HepG2 (cell line): ENCODE measurements around the gene KLF16. TPM values are rescaled to one million over a fixed set of nuclear protein-coding genes. Genes with fewer than 3 reads are reported as not detected.

Experiments
- AGO1 ChIP-seq: fragments of 200-400 bp; formaldehyde crosslinking; IDR thresholded peaks from 2 replicates; pipeline ENCODE4 v1.6.1; 2017; ENCODE audit warnings: mild to moderate bottlenecking, low read depth, low read length, moderate library complexity; ENCODE audit not compliant: poor library complexity, severe bottlenecking
- BCL6 ChIP-seq: IDR thresholded peaks from 2 replicates; pipeline ENCODE4 v1.6.1; 2016; ENCODE audit warnings: missing genetic modification reagents, missing compliant biosample characterization
- CBX1 ChIP-seq: IDR thresholded peaks from one replicate; pipeline ENCODE4 v1.6.1; 2016; ENCODE audit warnings: antibody characterized with exemption, low read depth
- HOXA3 ChIP-seq: sonication (generic); formaldehyde crosslinking; IDR thresholded peaks from 2 replicates; pipeline ENCODE4 v1.5.0; 2020; ENCODE audit warnings: missing genetic modification reagents
- ISL2 ChIP-seq: sonication (generic); formaldehyde crosslinking; IDR thresholded peaks from 2 replicates; pipeline ENCODE4 v1.5.0; 2020; ENCODE audit warnings: missing genetic modification reagents
- KDM5A ChIP-seq: fragments of 200-600 bp; sonication (generic); IDR thresholded peaks from 2 replicates; pipeline ENCODE4 v1.7.0; 2018; ENCODE audit warnings: antibody characterized with exemption, mild to moderate bottlenecking, low read length, borderline replicate concordance
- POLR2AphosphoS2 ChIP-seq: IDR thresholded peaks from 2 replicates; pipeline ENCODE4 v1.6.1; 2011; ENCODE audit warnings: low read depth, low read length, improper control_type of control experiment
- PRMT3 ChIP-seq: sonication (generic); formaldehyde crosslinking; IDR thresholded peaks from 2 replicates; pipeline ENCODE4 v1.8.1; 2022; ENCODE audit warnings: low read depth, mild to moderate bottlenecking, moderate library complexity, missing genetic modification reagents, borderline replicate concordance
- SETDB1 ChIP-seq: sonication (generic); formaldehyde crosslinking; IDR thresholded peaks from 2 replicates; pipeline ENCODE4 v1.5.1; 2020; ENCODE audit warnings: missing genetic modification reagents, mild to moderate bottlenecking, borderline replicate concordance
- TGIF2 ChIP-seq: IDR thresholded peaks from 2 replicates; pipeline ENCODE4 v1.6.1; 2016; ENCODE audit warnings: control low read depth, missing compliant biosample characterization
- TOE1 ChIP-seq: sonication (generic); formaldehyde crosslinking; IDR thresholded peaks from 2 replicates; pipeline ENCODE4 v1.4.0; 2020; ENCODE audit warnings: mild to moderate bottlenecking, missing genetic modification reagents
- TOPORS ChIP-seq: sonication (generic); formaldehyde crosslinking; IDR thresholded peaks from 2 replicates; pipeline ENCODE4 v1.8.0; 2023; ENCODE audit warnings: mild to moderate bottlenecking, missing genetic modification reagents
- ZNF274 ChIP-seq: sonication (generic); formaldehyde crosslinking; IDR thresholded peaks from 2 replicates; pipeline ENCODE4 v1.5.1; 2020; ENCODE audit warnings: mild to moderate bottlenecking, missing genetic modification reagents
- ZNF614 ChIP-seq: IDR thresholded peaks from 2 replicates; pipeline ENCODE4 v1.6.1; 2018; ENCODE audit warnings: missing biosample characterization, missing genetic modification reagents, inconsistent platforms, borderline replicate concordance
- ZNF768 ChIP-seq: sonication (generic); formaldehyde crosslinking; IDR thresholded peaks from 2 replicates; pipeline ENCODE4 v1.4.0; 2020; ENCODE audit warnings: missing genetic modification reagents
- ZNF790 ChIP-seq: sonication (generic); formaldehyde crosslinking; IDR thresholded peaks from 2 replicates; pipeline ENCODE4 v1.8.0; 2022; ENCODE audit warnings: missing genetic modification reagents, mild to moderate bottlenecking, borderline replicate concordance
- polyA plus RNA-seq, 8 experiments: library from polyadenylated mRNA; depleted of rRNA in 3 of 8; stranded (reverse) in 7 of 8; unstranded in 1 of 8; fragments of >200 nt; fragmentation: Illumina TruSeq in 4 of 8; extraction: Trizol in 4 of 8; gene quantifications; 2 replicates each; pipeline versions ENCODE4 v1.2.1 to v1.2.3, GENCODE V29; 2011 to 2016; ENCODE audit warnings: low read depth in 4 of 8, missing spikeins in 1 of 8, mixed read lengths in 1 of 8; ENCODE audit not compliant: insufficient read depth in 1 of 8
- total RNA-seq, 5 experiments: library from RNA; depleted of rRNA; stranded (reverse); fragments of >200 nt; fragmentation: Illumina TruSeq; extraction: Trizol; gene quantifications; 2 replicates each; pipeline ENCODE4 v1.2.3, GENCODE V29; 2016; ENCODE audit warnings: low read depth in 1 of 5
- TF ChIP-seq, protein P1 (sequence below): sonication (generic); formaldehyde crosslinking; conservative IDR thresholded peaks from 2 replicates; pipeline ENCODE4 v1.4.0; 2020; ENCODE audit warnings: mild to moderate bottlenecking, missing genetic modification reagents, moderate library complexity
- TF ChIP-seq, protein P2 (sequence below): fragments of 450-650 bp; IDR thresholded peaks from 2 replicates; pipeline ENCODE4 v1.6.1; 2017; ENCODE audit warnings: mild to moderate bottlenecking
- TF ChIP-seq, protein P3 (sequence below): sonication (generic); formaldehyde crosslinking; IDR thresholded peaks from 2 replicates; pipeline ENCODE4 v1.5.0; 2020; ENCODE audit warnings: mild to moderate bottlenecking, missing genetic modification reagents, borderline replicate concordance

KLF16 gene
- total and polyA plus RNA-seq, 2 of the 13 experiments (the other 11 are each of a cell fraction or from before 2014, with no cell fraction given): 3.5 to 6.7 TPM

DNA sequence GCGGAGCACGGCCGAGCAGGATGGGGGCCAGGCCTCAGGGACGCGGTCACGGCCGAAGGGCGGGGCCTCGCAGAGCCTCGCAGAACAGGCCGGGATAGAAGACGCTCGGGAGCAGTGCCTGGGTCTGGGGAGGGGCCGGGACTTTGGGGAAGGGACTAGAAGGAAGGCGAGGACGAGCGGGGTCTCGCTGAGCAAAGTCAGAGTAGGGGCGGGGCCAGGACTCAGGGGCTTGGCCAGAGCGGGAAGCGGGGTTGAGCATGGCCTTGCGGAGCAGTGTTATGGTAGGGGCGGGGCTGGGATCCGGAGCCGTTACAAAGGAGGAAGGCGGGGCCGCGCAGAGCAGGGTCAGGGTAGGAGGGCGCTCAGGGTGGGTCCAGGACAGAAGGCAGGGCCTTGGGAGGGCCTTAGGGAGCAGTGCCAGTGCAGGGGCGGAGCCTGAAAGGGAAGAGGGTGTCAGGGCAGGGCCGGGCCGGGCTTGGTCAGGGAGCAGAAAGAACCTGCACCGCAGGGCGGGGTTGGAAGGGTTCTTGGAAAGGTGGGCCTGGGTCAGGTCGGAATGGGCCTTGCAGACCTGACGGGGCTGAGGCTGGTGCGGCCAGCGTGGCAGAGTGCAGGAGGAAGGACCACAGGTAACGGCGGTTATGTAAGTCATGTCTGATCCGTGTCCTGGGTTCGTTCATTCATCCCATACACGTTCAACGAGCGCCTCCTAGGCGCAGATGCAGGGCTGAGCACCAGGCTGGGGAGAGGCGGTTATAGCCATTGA is 50.8 kb downstream of the KLF16 start (continued):
- TF ChIP-seq HOXA3 (CRISPR knock-in tag): peak; percentile 34; the same call in 1 of the 2 replicates
- TF ChIP-seq KDM5A: peak; percentile 54; the same call in 1 of the 2 replicates
- TF ChIP-seq PRMT3 (CRISPR knock-in tag): no peak
- TF ChIP-seq, protein P1, sequence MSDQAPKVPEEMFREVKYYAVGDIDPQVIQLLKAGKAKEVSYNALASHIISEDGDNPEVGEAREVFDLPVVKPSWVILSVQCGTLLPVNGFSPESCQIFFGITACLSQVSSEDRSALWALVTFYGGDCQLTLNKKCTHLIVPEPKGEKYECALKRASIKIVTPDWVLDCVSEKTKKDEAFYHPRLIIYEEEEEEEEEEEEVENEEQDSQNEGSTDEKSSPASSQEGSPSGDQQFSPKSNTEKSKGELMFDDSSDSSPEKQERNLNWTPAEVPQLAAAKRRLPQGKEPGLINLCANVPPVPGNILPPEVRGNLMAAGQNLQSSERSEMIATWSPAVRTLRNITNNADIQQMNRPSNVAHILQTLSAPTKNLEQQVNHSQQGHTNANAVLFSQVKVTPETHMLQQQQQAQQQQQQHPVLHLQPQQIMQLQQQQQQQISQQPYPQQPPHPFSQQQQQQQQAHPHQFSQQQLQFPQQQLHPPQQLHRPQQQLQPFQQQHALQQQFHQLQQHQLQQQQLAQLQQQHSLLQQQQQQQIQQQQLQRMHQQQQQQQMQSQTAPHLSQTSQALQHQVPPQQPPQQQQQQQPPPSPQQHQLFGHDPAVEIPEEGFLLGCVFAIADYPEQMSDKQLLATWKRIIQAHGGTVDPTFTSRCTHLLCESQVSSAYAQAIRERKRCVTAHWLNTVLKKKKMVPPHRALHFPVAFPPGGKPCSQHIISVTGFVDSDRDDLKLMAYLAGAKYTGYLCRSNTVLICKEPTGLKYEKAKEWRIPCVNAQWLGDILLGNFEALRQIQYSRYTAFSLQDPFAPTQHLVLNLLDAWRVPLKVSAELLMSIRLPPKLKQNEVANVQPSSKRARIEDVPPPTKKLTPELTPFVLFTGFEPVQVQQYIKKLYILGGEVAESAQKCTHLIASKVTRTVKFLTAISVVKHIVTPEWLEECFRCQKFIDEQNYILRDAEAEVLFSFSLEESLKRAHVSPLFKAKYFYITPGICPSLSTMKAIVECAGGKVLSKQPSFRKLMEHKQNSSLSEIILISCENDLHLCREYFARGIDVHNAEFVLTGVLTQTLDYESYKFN: no peak; the same call in 1 of the 2 replicates
- peak; percentile 36; the same call in 1 of the 2 replicates for TF ChIP-seq ISL2 (CRISPR knock-in tag)
- no peak for TF ChIP-seq ZNF768
- TF ChIP-seq CBX1: no peak
- TF ChIP-seq TGIF2 (CRISPR knock-in tag): 0 out of 2 replicates have a peak, but pooled peaks have one; percentile 54
- TF ChIP-seq TOPORS (CRISPR knock-in tag): 0 out of 2 replicates have a peak, but pooled peaks have one; percentile 8
- TF ChIP-seq AGO1: peak; percentile 67
- TF ChIP-seq, protein P2, sequence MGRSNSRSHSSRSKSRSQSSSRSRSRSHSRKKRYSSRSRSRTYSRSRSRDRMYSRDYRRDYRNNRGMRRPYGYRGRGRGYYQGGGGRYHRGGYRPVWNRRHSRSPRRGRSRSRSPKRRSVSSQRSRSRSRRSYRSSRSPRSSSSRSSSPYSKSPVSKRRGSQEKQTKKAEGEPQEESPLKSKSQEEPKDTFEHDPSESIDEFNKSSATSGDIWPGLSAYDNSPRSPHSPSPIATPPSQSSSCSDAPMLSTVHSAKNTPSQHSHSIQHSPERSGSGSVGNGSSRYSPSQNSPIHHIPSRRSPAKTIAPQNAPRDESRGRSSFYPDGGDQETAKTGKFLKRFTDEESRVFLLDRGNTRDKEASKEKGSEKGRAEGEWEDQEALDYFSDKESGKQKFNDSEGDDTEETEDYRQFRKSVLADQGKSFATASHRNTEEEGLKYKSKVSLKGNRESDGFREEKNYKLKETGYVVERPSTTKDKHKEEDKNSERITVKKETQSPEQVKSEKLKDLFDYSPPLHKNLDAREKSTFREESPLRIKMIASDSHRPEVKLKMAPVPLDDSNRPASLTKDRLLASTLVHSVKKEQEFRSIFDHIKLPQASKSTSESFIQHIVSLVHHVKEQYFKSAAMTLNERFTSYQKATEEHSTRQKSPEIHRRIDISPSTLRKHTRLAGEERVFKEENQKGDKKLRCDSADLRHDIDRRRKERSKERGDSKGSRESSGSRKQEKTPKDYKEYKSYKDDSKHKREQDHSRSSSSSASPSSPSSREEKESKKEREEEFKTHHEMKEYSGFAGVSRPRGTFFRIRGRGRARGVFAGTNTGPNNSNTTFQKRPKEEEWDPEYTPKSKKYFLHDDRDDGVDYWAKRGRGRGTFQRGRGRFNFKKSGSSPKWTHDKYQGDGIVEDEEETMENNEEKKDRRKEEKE: no peak
- TF ChIP-seq SETDB1 (CRISPR knock-in tag): no peak
- TF ChIP-seq, protein P3, sequence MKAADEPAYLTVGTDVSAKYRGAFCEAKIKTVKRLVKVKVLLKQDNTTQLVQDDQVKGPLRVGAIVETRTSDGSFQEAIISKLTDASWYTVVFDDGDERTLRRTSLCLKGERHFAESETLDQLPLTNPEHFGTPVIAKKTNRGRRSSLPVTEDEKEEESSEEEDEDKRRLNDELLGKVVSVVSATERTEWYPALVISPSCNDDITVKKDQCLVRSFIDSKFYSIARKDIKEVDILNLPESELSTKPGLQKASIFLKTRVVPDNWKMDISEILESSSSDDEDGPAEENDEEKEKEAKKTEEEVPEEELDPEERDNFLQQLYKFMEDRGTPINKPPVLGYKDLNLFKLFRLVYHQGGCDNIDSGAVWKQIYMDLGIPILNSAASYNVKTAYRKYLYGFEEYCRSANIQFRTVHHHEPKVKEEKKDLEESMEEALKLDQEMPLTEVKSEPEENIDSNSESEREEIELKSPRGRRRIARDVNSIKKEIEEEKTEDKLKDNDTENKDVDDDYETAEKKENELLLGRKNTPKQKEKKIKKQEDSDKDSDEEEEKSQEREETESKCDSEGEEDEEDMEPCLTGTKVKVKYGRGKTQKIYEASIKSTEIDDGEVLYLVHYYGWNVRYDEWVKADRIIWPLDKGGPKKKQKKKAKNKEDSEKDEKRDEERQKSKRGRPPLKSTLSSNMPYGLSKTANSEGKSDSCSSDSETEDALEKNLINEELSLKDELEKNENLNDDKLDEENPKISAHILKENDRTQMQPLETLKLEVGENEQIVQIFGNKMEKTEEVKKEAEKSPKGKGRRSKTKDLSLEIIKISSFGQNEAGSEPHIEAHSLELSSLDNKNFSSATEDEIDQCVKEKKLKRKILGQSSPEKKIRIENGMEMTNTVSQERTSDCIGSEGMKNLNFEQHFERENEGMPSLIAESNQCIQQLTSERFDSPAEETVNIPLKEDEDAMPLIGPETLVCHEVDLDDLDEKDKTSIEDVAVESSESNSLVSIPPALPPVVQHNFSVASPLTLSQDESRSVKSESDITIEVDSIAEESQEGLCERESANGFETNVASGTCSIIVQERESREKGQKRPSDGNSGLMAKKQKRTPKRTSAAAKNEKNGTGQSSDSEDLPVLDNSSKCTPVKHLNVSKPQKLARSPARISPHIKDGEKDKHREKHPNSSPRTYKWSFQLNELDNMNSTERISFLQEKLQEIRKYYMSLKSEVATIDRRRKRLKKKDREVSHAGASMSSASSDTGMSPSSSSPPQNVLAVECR: peak; percentile 66; the same call in 1 of the 2 replicates
- TF ChIP-seq ZNF614 (CRISPR knock-in tag): no peak; the same call in 1 of the 2 replicates
- peak; percentile 85 for TF ChIP-seq ZNF274 (CRISPR knock-in tag)
- peak; percentile 84; the same call in 1 of the 2 replicates for TF ChIP-seq ZNF790 (CRISPR knock-in tag)
- TF ChIP-seq TOE1 (CRISPR knock-in tag): no peak
- TF ChIP-seq BCL6 (CRISPR knock-in tag): no peak
- no peak for TF ChIP-seq POLR2AphosphoS2
